OCI-LY3 (cell line): ENCODE results near the gene PHACTR2.

Experiments
- H2AFZ ChIP-seq: fragments of 200-600, 300-600 bp; shearing (Covaris generic); 2 replicates; pipeline ENCODE4 v1.6.0; 2014; ENCODE audit warnings: antibody characterized with exemption, low read depth, low read length
- H3K27ac ChIP-seq: fragments of 200-600, 300-600 bp; sonication (generic); 2 replicates; pipeline ENCODE4 v1.5.1; 2014; ENCODE audit warnings: mild to moderate bottlenecking, low read length, moderate library complexity, mixed read lengths
- H3K27me3 ChIP-seq: fragments of 200-600, 300-600 bp; sonication (generic); 2 replicates; pipeline ENCODE4 v1.6.1; 2014; ENCODE audit warnings: low read depth, low read length, mixed read lengths
- H3K36me3 ChIP-seq: fragments of 200-600, 300-600 bp; sonication (generic); replicated peaks from 2 replicates; pipeline ENCODE3; 2014; ENCODE audit warnings: low read depth, low read length, mixed read lengths
- H3K4me1 ChIP-seq: fragments of 300-600, 200-600 bp; sonication (generic); 2 replicates; pipeline ENCODE4 v1.6.1; 2014; ENCODE audit warnings: low read length, mixed read lengths
- H3K4me2 ChIP-seq: fragments of 200-600, 300-600 bp; sonication (generic); 2 replicates; pipeline ENCODE4 v1.6.1; 2014; ENCODE audit warnings: low read length, mixed read lengths
- H3K4me3 ChIP-seq: fragments of 300-600, 200-600 bp; sonication (generic); 2 replicates; pipeline ENCODE4 v1.5.1; 2014; ENCODE audit warnings: antibody characterized with exemption, mild to moderate bottlenecking, low read length, moderate library complexity
- H3K79me2 ChIP-seq: fragments of 300-600, 200-600 bp; shearing (Covaris generic); 2 replicates; pipeline ENCODE4 v1.6.1; 2014; ENCODE audit warnings: mild to moderate bottlenecking, low read length, mixed read lengths
- H3K9ac ChIP-seq: fragments of 300-600, 200-600 bp; shearing (Covaris generic); 2 replicates; pipeline ENCODE4 v1.6.0; 2014; ENCODE audit warnings: mild to moderate bottlenecking, low read length, moderate library complexity
- H3K9me3 ChIP-seq: fragments of 200-600, 300-600 bp; shearing (Covaris generic); 2 replicates; pipeline ENCODE4 v1.6.1; 2014; ENCODE audit warnings: low read length, mixed read lengths; ENCODE audit not compliant: insufficient read depth
- H4K20me1 ChIP-seq: fragments of 200-600, 300-600 bp; sonication (generic); 2 replicates; pipeline ENCODE4 v1.6.1; 2016; ENCODE audit warnings: low read length, mixed read lengths; ENCODE audit not compliant: insufficient read depth
- EZH2phosphoT487 ChIP-seq: fragments of 200-600 bp; shearing (Covaris generic); IDR thresholded peaks from 2 replicates; pipeline ENCODE4 v1.6.1; 2018; ENCODE audit warnings: antibody characterized with exemption, mixed run types, low read depth
- TF ChIP-seq, protein P1 (sequence below): fragments of 200-600, 300-600 bp; sonication (generic); IDR thresholded peaks from 2 replicates; pipeline ENCODE4 v1.5.1; 2014; ENCODE audit warnings: antibody characterized with exemption, low read length, low read depth

The PHACTR2 gene

DNA sequence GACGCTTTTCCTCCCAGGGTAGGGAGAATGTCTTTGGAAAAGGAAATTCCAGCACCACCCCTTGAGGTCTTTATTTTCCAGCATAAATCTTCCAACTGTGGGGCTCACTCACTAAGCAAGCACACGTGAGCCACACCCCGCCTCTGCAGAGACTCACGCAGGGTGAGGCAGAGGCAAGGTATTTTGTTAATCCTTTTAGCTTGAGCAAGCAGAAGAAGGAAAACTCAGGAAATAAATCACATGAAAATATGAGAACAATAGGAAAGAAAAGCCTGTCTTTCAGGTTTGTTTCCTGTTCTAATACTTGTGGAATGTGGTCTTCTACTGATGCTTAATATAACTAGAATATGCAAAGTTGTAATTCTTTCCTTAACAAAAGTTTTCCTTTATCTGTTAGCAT, 4.1 kb upstream of the PHACTR2 start:
- H3K4me3 ChIP-seq: no peak overlapping the region
- no peaks in the 10 kb centered on the region for H3K9me3 ChIP-seq
- H4K20me1 ChIP-seq: no peaks in the 10 kb centered on the region
- no peak overlapping the region for H3K9ac ChIP-seq
- H3K36me3 ChIP-seq: no peaks in the 10 kb centered on the region
- no peak overlapping the region for H3K4me2 ChIP-seq
- H2AFZ ChIP-seq: no peak overlapping the region
- H3K79me2 ChIP-seq: no peaks in the 10 kb centered on the region
- H3K27ac ChIP-seq: no peak overlapping the region
- H3K4me1 ChIP-seq: peaks cover 4% of the 10 kb centered on the region; the same call in 1 of the 2 replicates
- TF ChIP-seq, protein P1, sequence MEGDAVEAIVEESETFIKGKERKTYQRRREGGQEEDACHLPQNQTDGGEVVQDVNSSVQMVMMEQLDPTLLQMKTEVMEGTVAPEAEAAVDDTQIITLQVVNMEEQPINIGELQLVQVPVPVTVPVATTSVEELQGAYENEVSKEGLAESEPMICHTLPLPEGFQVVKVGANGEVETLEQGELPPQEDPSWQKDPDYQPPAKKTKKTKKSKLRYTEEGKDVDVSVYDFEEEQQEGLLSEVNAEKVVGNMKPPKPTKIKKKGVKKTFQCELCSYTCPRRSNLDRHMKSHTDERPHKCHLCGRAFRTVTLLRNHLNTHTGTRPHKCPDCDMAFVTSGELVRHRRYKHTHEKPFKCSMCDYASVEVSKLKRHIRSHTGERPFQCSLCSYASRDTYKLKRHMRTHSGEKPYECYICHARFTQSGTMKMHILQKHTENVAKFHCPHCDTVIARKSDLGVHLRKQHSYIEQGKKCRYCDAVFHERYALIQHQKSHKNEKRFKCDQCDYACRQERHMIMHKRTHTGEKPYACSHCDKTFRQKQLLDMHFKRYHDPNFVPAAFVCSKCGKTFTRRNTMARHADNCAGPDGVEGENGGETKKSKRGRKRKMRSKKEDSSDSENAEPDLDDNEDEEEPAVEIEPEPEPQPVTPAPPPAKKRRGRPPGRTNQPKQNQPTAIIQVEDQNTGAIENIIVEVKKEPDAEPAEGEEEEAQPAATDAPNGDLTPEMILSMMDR: no peak
- TF ChIP-seq EZH2phosphoT487: no peak
- no peaks in the 10 kb centered on the region for H3K27me3 ChIP-seq

DNA sequence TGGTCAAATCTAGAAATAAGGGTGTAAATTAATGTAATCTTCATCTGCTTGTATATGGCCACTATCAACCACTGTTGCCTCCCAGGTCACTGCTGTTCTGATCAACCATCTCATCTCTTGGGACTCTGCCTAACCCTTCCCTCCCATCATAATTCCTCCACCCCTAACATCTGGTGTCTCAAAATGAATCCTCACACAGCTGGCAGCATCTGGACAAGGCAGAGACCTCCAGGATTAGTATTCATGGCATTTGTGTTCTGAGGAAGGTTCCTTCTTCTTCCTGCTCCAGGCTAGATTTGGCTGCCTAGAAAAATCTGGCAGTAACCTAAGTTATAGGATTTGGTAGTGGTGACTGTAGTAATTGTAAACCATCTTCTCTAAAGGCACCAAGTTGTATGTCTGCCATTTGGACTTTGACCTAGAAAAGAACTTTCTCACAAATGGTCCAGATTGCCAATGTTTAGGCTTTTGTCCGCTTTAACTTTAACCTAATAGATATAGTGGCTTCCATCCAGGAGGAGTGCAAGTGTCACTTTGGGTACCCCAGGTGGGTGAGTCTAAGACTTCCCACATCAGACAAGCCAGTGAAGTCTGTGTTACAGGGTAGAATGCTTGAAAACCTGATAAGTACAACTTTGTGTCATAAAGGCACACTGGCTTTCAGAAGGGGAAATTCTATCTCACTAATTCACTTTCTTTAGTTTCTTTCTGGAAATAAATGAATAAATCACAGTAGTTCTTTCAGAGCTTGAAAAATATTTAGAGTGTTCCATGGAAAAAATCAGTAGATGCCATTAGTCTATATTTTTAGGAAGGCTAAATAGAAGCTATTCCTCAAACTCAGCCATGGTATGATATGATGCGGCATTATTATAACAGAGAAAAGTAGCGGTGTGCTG, 3.0 kb upstream of the PHACTR2 start:
- no peaks in the 10 kb centered on the region for H3K9me3 ChIP-seq
- no peak overlapping the region for H3K27ac ChIP-seq
- H3K27me3 ChIP-seq: no peaks in the 10 kb centered on the region
- no peak overlapping the region for H3K4me3 ChIP-seq
- H2AFZ ChIP-seq: no peak overlapping the region
- H3K9ac ChIP-seq: no peak overlapping the region
- no peaks in the 10 kb centered on the region for H3K36me3 ChIP-seq
- H3K4me1 ChIP-seq: peaks cover 10% of the 10 kb centered on the region; the same call in 1 of the 2 replicates
- peaks cover 8% of the 10 kb centered on the region for H3K79me2 ChIP-seq
- TF ChIP-seq EZH2phosphoT487: no peak
- TF ChIP-seq, protein P1: no peak
- H3K4me2 ChIP-seq: no peak overlapping the region
- H4K20me1 ChIP-seq: no peaks in the 10 kb centered on the region

DNA sequence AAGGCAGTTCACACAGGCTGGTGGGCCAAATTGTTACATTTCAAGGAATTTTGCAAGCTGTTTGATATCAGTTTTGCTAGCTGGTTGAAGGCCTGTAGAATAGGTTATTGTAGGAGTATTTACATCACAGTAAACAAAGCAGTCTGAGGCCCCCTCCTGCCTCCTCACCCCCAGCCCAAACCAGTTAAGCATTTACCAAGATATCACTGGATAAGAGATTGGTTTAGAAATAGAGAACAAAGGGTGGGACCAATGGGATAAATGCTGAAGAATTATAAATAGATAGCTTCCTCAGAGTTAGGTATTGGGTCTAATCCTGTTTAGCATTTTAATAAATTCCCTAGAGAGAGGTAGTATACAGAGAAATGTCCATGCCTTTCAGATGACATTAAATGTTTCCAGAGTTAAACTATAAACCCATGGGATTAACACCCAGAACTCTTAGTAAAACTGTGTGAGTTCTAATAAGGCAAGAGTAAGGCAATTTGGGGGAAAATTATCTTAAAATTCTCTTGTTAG, 2.3 kb upstream of the PHACTR2 start:
- no peak overlapping the region for H3K27ac ChIP-seq
- H3K4me2 ChIP-seq: no peak overlapping the region
- no peak overlapping the region for H3K4me3 ChIP-seq
- peaks cover 10% of the 10 kb centered on the region; the same call in 1 of the 2 replicates for H3K4me1 ChIP-seq
- H2AFZ ChIP-seq: no peak overlapping the region
- no peaks in the 10 kb centered on the region for H3K27me3 ChIP-seq
- H4K20me1 ChIP-seq: no peaks in the 10 kb centered on the region
- no peaks in the 10 kb centered on the region for H3K9me3 ChIP-seq
- H3K9ac ChIP-seq: no peak overlapping the region
- no peaks in the 10 kb centered on the region for H3K36me3 ChIP-seq
- TF ChIP-seq EZH2phosphoT487: no peak
- TF ChIP-seq, protein P1: no peak
- H3K79me2 ChIP-seq: peaks cover 14% of the 10 kb centered on the region

DNA sequence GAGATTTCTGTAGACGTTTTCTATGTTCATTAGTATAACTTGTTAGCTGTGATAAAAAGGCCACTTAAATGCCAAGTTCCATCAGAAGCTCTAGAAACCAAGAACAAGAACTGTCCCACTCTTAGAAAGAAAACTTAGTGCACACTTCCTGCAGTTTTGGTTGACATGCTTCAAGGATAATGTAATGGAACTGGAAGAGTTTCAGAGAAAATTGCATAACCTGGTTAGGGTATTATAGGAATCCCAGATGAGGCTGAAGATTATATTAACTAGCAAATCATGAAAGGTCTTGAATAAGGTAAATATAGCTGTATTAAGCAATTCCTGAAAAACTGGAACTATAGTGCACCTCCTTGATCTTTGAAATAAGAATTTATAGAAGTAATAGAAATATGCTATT, 1.8 kb upstream of the PHACTR2 start:
- Histone ChIP-seq H3K4me3 (no peak overlapping the region), H3K27me3 (no peaks in the 10 kb centered on the region), H3K9ac (no peak overlapping the region), H2AFZ (no peak overlapping the region), H3K27ac (no peak overlapping the region), H3K79me2 (peaks cover 14% of the 10 kb centered on the region), H3K36me3 (no peaks in the 10 kb centered on the region), H3K4me2 (no peak overlapping the region), H3K4me1 (peaks cover 10% of the 10 kb centered on the region; the same call in 1 of the 2 replicates), H3K9me3 (no peaks in the 10 kb centered on the region), H4K20me1 (0 out of 2 replicates have a peak, but pooled peaks cover 2% of the 10 kb centered on the region)
- TF ChIP-seq EZH2phosphoT487: no peak
- TF ChIP-seq, protein P1: no peak
